CD8-positive, alpha-beta memory T cell (primary cell): ENCODE data around the gene ARHGAP26. TPM values are rescaled to one million over a fixed set of nuclear protein-coding genes. Genes with fewer than 3 reads are reported as not detected.
A peak's percentile ranks its signal among the peaks of the same experiment; 100 is the strongest.
"Not testable (repeated sequence)": the region's sequence is repeated elsewhere in the genome, so short reads cannot be mapped to it uniquely, and the experiment has no call there.

Source experiments
- CTCF ChIA-PET: fragments of 350-600 bp; sonication (Branson Sonifier 250); formaldehyde crosslinking; loops from one replicate; lab custom pipeline; 2021; ENCODE audit warnings: antibody characterized with exemption; lab: Charles Lee
- POLR2A ChIA-PET: fragments of 350-600 bp; sonication (Branson Sonifier 250); formaldehyde crosslinking; loops from one replicate; lab custom pipeline; 2021; ENCODE audit warnings: antibody characterized with exemption; lab: Charles Lee
- DNase-seq, 5 donors: peaks; one replicate each; pipeline versions ENCODE4 v3.0.0 to v3.0.0-alpha.2; 2020 to 2022; ENCODE audit warnings: mixed read lengths in 1 of 5
- H3K27ac ChIP-seq: one replicate; pipeline ENCODE4 v1.7.0; 2013; ENCODE audit warnings: low read depth, mild to moderate bottlenecking, low read length, moderate library complexity
- H3K27me3 ChIP-seq: 2 replicates; pipeline ENCODE4 v1.7.0; 2013; ENCODE audit warnings: low read length, mild to moderate bottlenecking; ENCODE audit not compliant: insufficient read depth, poor library complexity, severe bottlenecking
- H3K36me3 ChIP-seq: 2 replicates; pipeline ENCODE4 v1.7.0; 2013; ENCODE audit warnings: mild to moderate bottlenecking, low read length, moderate library complexity; ENCODE audit not compliant: insufficient read depth
- H3K4me1 ChIP-seq: 2 replicates; pipeline ENCODE4 v1.7.0; 2013; ENCODE audit warnings: mild to moderate bottlenecking, low read length, moderate library complexity; ENCODE audit not compliant: insufficient read depth
- H3K4me3 ChIP-seq: 2 replicates; pipeline ENCODE4 v1.7.0; 2013; ENCODE audit warnings: mild to moderate bottlenecking, low read length
- H3K9me3 ChIP-seq: 2 replicates; pipeline ENCODE4 v1.7.0; 2013; ENCODE audit warnings: mild to moderate bottlenecking, low read length
- H3K27ac Mint-ChIP-seq, 8 donors: one replicate each; pipeline ENCODE4 v1.8.0; 2020 to 2021; ENCODE audit warnings: mixed read lengths in 8 of 8, mild to moderate bottlenecking in 6 of 8, inconsistent platforms in 3 of 8, moderate library complexity in 3 of 8
- H3K27me3 Mint-ChIP-seq, 2 donors: one replicate each; pipeline ENCODE4 v1.8.0; 2020 to 2021; ENCODE audit warnings: mixed read lengths in 2 of 2, mild to moderate bottlenecking in 1 of 2, moderate library complexity in 1 of 2
- H3K36me3 Mint-ChIP-seq, 3 donors: one replicate each; pipeline ENCODE4 v1.8.0; 2020 to 2021; ENCODE audit warnings: mixed read lengths in 3 of 3, inconsistent platforms in 1 of 3, mild to moderate bottlenecking in 1 of 3
- H3K4me1 Mint-ChIP-seq, 3 donors: one replicate each; pipeline ENCODE4 v1.8.0; 2020 to 2021; ENCODE audit warnings: mixed read lengths in 3 of 3, inconsistent platforms in 1 of 3, mild to moderate bottlenecking in 1 of 3
- H3K4me3 Mint-ChIP-seq, 7 donors: one replicate each; pipeline ENCODE4 v1.8.0; 2020 to 2021; ENCODE audit warnings: mixed read lengths in 7 of 7, mild to moderate bottlenecking in 6 of 7, moderate library complexity in 4 of 7, inconsistent platforms in 2 of 7
- H3K9me3 Mint-ChIP-seq, 5 donors: one replicate each; pipeline ENCODE4 v1.8.0; 2020 to 2022; ENCODE audit warnings: mixed read lengths in 5 of 5, mild to moderate bottlenecking in 3 of 5, moderate library complexity in 2 of 5, inconsistent platforms in 1 of 5
- polyA plus RNA-seq: library from polyadenylated mRNA; unstranded; fragments of 300-500 nt; fragmentation: Illumina TruSeq; gene quantifications from one replicate; pipeline ENCODE4 v1.2.3, GENCODE V29; 2021
- total RNA-seq, 2 experiments: library from RNA; stranded (reverse); gene quantifications; one replicate each; pipeline ENCODE4 v1.2.3, GENCODE V29; 2021

ARHGAP26 gene
- total and polyA plus RNA-seq, 3 experiments from 2014 or later: 16.7 to 37.1 (median 19.7) TPM

GRCh38 chr5:143080982-143081381 lies 310.8 kb downstream of the ARHGAP26 start:
- peaks cover 0 to 4% of the 10 kb centered on the region in 2 donors for H3K27me3 Mint-ChIP-seq
- no peak overlapping the region for H3K4me3 Mint-ChIP-seq
- peak overlapping the region in 6 of 8 donors; percentile 1 to 74 (median 37) for H3K27ac Mint-ChIP-seq

DNA sequence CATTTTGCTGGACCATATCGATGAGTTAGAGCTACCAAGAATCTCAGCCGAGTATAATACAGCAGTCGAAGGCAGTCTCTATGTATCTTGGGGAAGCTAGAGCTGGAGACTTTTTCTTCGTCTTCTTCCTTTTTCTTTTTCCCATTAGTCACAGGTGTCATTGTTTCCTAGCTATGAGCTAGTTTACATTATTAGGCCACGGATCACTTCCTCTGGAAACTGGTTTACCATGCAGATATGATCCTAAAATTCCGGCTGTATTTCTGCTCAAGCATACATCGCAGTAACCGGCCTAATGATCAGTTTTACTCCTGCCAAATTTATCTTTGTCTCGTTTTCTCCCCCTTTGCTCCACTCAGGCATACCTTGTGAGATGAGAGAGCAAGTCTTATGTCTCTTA lies 312.8 kb downstream of the ARHGAP26 start:
- peaks cover 7 to 36% (median 10%) of the 10 kb centered on the region in 3 donors for H3K36me3 Mint-ChIP-seq
- H3K27ac Mint-ChIP-seq: no peak overlapping the region
- Histone ChIP-seq H3K27me3 (no peaks in the 10 kb centered on the region), H3K36me3 (no peaks in the 10 kb centered on the region), H3K4me3 (no peak overlapping the region), H3K9me3 (no peaks in the 10 kb centered on the region), H3K27ac (no peak overlapping the region), H3K4me1 (no peaks in the 10 kb centered on the region)
- ChIA-PET CTCF (no interaction called here), POLR2A (no interaction called here)
- H3K4me1 Mint-ChIP-seq: peaks cover 0 to 15% (median 4%) of the 10 kb centered on the region in 3 donors
- peaks cover 0 to 1% of the 10 kb centered on the region in 2 donors for H3K27me3 Mint-ChIP-seq
- no peaks in the 10 kb centered on the region for H3K9me3 Mint-ChIP-seq
- no peak overlapping the region for H3K4me3 Mint-ChIP-seq
- no peak for DNase-seq

More at GRCh38 chr5:143080982-143081381, 310.8 kb downstream of the ARHGAP26 start:
- ChIA-PET CTCF (no interaction called here), POLR2A (interaction anchor here (0.6 kb wide), 1 partner anchor 19 kb away, joined by 4 read pairs; no protein-coding TSS in a partner anchor)
- no peaks in the 10 kb centered on the region for H3K27me3 ChIP-seq
- no peak for DNase-seq
- H3K36me3 Mint-ChIP-seq: peaks cover 10 to 43% (median 12%) of the 10 kb centered on the region in 3 donors
- H3K4me1 Mint-ChIP-seq: peaks cover 0 to 18% (median 4%) of the 10 kb centered on the region in 3 donors
- no peaks in the 10 kb centered on the region for H3K36me3 ChIP-seq
- no peak overlapping the region for H3K27ac ChIP-seq
- H3K9me3 Mint-ChIP-seq: no peaks in the 10 kb centered on the region
- H3K9me3 ChIP-seq: no peaks in the 10 kb centered on the region
- H3K4me3 ChIP-seq: no peak overlapping the region
- no peaks in the 10 kb centered on the region for H3K4me1 ChIP-seq

GRCh38 chr5:143084407-143084806 lies 314.2 kb downstream of the ARHGAP26 start:
- H3K4me3 Mint-ChIP-seq: no peak overlapping the region
- Histone ChIP-seq H3K36me3 (no peaks in the 10 kb centered on the region), H3K27ac (no peak overlapping the region), H3K4me3 (no peak overlapping the region), H3K9me3 (no peaks in the 10 kb centered on the region), H3K4me1 (no peaks in the 10 kb centered on the region), H3K27me3 (no peaks in the 10 kb centered on the region)
- peaks cover 0 to 19% (median 4%) of the 10 kb centered on the region in 3 donors for H3K4me1 Mint-ChIP-seq
- H3K9me3 Mint-ChIP-seq: no peaks in the 10 kb centered on the region
- CTCF ChIA-PET: no interaction called here
- POLR2A ChIA-PET: no interaction called here
- peaks cover 12 to 45% (median 15%) of the 10 kb centered on the region in 3 donors for H3K36me3 Mint-ChIP-seq
- H3K27me3 Mint-ChIP-seq: peaks cover 0 to 3% of the 10 kb centered on the region in 2 donors
- H3K27ac Mint-ChIP-seq: peak overlapping the region in 1 of 8 donors; percentile 28
- no peak for DNase-seq

DNA sequence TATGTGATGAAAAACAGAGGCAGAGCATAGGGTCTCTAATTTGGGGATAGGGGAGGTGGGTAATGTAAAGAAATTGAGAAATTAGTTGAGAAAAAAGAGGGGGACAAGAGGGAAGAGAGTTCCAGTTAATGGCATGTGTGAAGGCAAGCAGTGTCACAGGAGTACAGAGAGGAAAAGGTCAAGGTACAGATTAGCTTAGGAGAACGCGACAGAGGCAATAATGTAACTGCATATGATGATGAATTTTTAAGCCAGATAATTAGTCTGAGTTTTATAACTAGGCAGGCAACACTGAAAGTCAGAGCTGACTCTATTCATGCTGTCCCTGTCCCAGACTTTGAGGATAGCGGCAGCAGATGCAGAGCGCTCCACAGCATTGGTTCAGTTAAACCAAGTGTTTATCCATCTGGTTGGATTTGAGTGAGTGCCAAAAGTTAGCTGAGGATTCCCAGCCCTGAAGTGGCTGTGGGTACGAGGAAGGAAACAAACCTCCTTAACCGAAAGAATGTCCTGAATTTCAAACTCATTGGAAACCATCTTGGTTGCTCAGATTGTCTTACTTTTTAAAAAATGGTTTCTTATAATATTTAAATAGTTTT lies 315.2 kb downstream of the ARHGAP26 start:
- POLR2A ChIA-PET: no interaction called here
- H3K36me3 Mint-ChIP-seq: peaks cover 11 to 49% (median 18%) of the 10 kb centered on the region in 3 donors
- H3K27ac Mint-ChIP-seq: peak overlapping the region in 1 of 8 donors; percentile 71
- CTCF ChIA-PET: no interaction called here
- peaks cover 3 to 17% (median 4%) of the 10 kb centered on the region in 3 donors for H3K4me1 Mint-ChIP-seq
- Histone ChIP-seq H3K4me1 (no peaks in the 10 kb centered on the region), H3K27ac (no peak overlapping the region), H3K9me3 (no peaks in the 10 kb centered on the region), H3K4me3 (no peak overlapping the region), H3K27me3 (no peaks in the 10 kb centered on the region), H3K36me3 (no peaks in the 10 kb centered on the region)
- H3K9me3 Mint-ChIP-seq: no peaks in the 10 kb centered on the region
- H3K4me3 Mint-ChIP-seq: no peak overlapping the region
- peaks cover 0 to 2% of the 10 kb centered on the region in 2 donors for H3K27me3 Mint-ChIP-seq
- no peak for DNase-seq

- H3K4me1 ChIP-seq: no peaks in the 10 kb centered on the region
- no peak overlapping the region for H3K27ac ChIP-seq
- no peaks in the 10 kb centered on the region for H3K9me3 ChIP-seq
- H3K4me3 ChIP-seq: no peak overlapping the region
- Mint-ChIP-seq H3K4me1 (peaks cover 4 to 18% (median 11%) of the 10 kb centered on the region in 3 donors), H3K27ac (peak overlapping the region in 2 of 8 donors; percentile 52 to 83), H3K4me3 (no peak overlapping the region), H3K9me3 (no peaks in the 10 kb centered on the region), H3K36me3 (peaks cover 9 to 42% (median 15%) of the 10 kb centered on the region in 3 donors), H3K27me3 (peaks cover 0 to 1% of the 10 kb centered on the region in 2 donors)
- ChIA-PET POLR2A (interaction anchor here (0.5 kb wide), 1 partner anchor 1034 kb away, joined by 3 read pairs; no protein-coding TSS in a partner anchor), CTCF (no interaction called here)
- H3K36me3 ChIP-seq: no peaks in the 10 kb centered on the region
- H3K27me3 ChIP-seq: no peaks in the 10 kb centered on the region
- DNase-seq: no peak
Observed at GRCh38 chr5:143086546-143086907, 316.4 kb downstream of the ARHGAP26 start.

DNA sequence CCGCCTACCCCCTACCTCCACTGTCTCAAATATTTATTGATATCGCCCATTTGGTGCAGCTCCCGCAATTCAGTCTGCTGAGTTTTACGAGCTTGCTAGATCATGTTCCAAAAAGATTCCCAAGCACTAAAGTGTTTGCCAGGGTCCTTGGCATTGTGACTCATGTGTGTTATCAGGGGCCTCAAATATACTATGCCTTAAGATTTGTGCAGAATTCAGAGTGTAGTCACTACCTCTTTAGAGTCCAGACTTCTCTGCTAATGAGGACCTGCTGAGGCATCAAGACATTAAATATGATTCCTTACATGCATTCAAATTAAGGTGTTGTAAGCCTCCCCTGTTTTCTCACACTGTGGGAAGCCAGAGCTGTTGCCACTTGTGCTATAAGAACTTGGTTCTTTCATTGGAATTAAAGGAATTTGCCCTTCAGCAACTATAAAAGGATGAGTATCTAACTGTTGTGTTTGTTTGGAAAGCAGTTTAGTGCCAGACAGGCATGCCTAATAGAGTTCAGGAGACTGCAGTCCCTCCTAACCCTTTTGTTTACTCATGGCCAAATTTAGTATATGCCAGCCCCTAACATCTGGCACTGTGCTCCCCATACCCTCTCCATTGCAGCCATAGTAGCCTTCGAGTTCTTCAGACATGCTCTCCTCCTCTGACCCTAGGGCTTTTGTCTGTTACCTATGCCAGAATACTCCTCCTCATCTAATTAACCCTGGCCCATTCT lies 316.9 kb downstream of the ARHGAP26 start:
- Histone ChIP-seq H3K4me3 (no peak overlapping the region), H3K9me3 (no peaks in the 10 kb centered on the region), H3K36me3 (no peaks in the 10 kb centered on the region), H3K4me1 (no peaks in the 10 kb centered on the region), H3K27ac (no peak overlapping the region), H3K27me3 (no peaks in the 10 kb centered on the region)
- Mint-ChIP-seq H3K36me3 (peaks cover 7 to 40% (median 15%) of the 10 kb centered on the region in 3 donors), H3K27me3 (peaks cover 0 to 1% of the 10 kb centered on the region in 2 donors), H3K27ac (peak overlapping the region in 3 of 8 donors; percentile 52 to 83 (median 74)), H3K9me3 (no peaks in the 10 kb centered on the region), H3K4me3 (no peak overlapping the region), H3K4me1 (peaks cover 4 to 16% (median 11%) of the 10 kb centered on the region in 3 donors)
- no peak for DNase-seq
- POLR2A ChIA-PET: no interaction called here
- CTCF ChIA-PET: no interaction called here

- H3K27ac ChIP-seq, CTCF ChIA-PET, H3K4me3 Mint-ChIP-seq, H3K4me3 ChIP-seq, POLR2A ChIA-PET, H3K27me3 Mint-ChIP-seq, H3K9me3 Mint-ChIP-seq, H3K36me3 ChIP-seq, H3K4me1 ChIP-seq, H3K27me3 ChIP-seq, DNase-seq, H3K9me3 ChIP-seq, H3K27ac Mint-ChIP-seq: not testable (repeated sequence)
- Mint-ChIP-seq H3K36me3 (peaks cover 5 to 31% (median 15%) of the 10 kb centered on the region in 3 donors), H3K4me1 (peaks cover 4 to 19% (median 11%) of the 10 kb centered on the region in 3 donors)
Observed at GRCh38 chr5:143088702-143089101, 318.5 kb downstream of the ARHGAP26 start.

- CTCF ChIA-PET, DNase-seq, POLR2A ChIA-PET, H3K4me3 ChIP-seq, H3K27me3 Mint-ChIP-seq, H3K36me3 ChIP-seq, H3K4me1 ChIP-seq, H3K9me3 ChIP-seq, H3K27ac ChIP-seq, H3K27me3 ChIP-seq, H3K9me3 Mint-ChIP-seq: not testable (repeated sequence)
- H3K4me1 Mint-ChIP-seq: peaks cover 8 to 21% (median 16%) of the 10 kb centered on the region in 3 donors
- peak overlapping the region in 1 of 7 donors; percentile 75 for H3K4me3 Mint-ChIP-seq
- peak overlapping the region in 2 of 8 donors; percentile 14 to 25 for H3K27ac Mint-ChIP-seq
- H3K36me3 Mint-ChIP-seq: peaks cover 5 to 25% (median 13%) of the 10 kb centered on the region in 3 donors
Observed at GRCh38 chr5:143090044-143090443, 319.9 kb downstream of the ARHGAP26 start.
